Fibroblast of lung (primary cell): ENCODE measurements around the gene TRAPPC2L.

Experiments used
- EZH2 ChIP-seq: IDR thresholded peaks from 2 replicates; pipeline ENCODE4 v1.5.1; 2012; ENCODE audit warnings: low read length, control low read depth, mild to moderate bottlenecking; ENCODE audit errors: missing control alignments
- TF ChIP-seq, protein P1 (sequence below), 2 donors: IDR thresholded peaks in 1 of 2; conservative IDR thresholded peaks in 1 of 2; 1 replicate in 1 of 2; 2 replicates in 1 of 2; pipeline ENCODE4 v1.5.1; 2011 to 2012; ENCODE audit warnings: low read length in 2 of 2, control low read depth in 1 of 2, inconsistent platforms in 1 of 2, low read depth in 1 of 2, mild to moderate bottlenecking in 1 of 2

GRCh38 chr16:88885693-88886280, 28.9 kb downstream of the TRAPPC2L start:
- TF ChIP-seq, protein P1, sequence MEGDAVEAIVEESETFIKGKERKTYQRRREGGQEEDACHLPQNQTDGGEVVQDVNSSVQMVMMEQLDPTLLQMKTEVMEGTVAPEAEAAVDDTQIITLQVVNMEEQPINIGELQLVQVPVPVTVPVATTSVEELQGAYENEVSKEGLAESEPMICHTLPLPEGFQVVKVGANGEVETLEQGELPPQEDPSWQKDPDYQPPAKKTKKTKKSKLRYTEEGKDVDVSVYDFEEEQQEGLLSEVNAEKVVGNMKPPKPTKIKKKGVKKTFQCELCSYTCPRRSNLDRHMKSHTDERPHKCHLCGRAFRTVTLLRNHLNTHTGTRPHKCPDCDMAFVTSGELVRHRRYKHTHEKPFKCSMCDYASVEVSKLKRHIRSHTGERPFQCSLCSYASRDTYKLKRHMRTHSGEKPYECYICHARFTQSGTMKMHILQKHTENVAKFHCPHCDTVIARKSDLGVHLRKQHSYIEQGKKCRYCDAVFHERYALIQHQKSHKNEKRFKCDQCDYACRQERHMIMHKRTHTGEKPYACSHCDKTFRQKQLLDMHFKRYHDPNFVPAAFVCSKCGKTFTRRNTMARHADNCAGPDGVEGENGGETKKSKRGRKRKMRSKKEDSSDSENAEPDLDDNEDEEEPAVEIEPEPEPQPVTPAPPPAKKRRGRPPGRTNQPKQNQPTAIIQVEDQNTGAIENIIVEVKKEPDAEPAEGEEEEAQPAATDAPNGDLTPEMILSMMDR (conservative IDR thresholded peaks at IDR 0.05 in 1 of 2, IDR thresholded peaks at IDR 0.05 in 1 of 2; ENCODE audit: low read depth in 1 of 2, low read length in 2 of 2), result no peak
- TF ChIP-seq EZH2, result no peak
